Activated CD8-positive, alpha-beta memory T cell treated with anti-CD3 and anti-CD28 coated beads, Interleukin-2, amount 50 U/mL, for 1 hour (primary cell): Measurements from ENCODE around the gene RUNX1.

Experiments used
- DNase-seq: peaks from one replicate; pipeline ENCODE4 v3.0.0-alpha.2; 2020; ENCODE audit errors: extremely low read depth

Gene RUNX1

GRCh38 chr21:34783815-34784214 is 265.3 kb downstream of the RUNX1 start:
- DNase-seq, result no peak

- no peak for DNase-seq
These were observed 266.4 kb downstream of the RUNX1 start for GRCh38 chr21:34782506-34783360.

- no peak for DNase-seq
These were observed 267.6 kb downstream of the RUNX1 start for GRCh38 chr21:34781526-34781925.

- DNase-seq, result no peak
These were observed 269.2 kb downstream of the RUNX1 start for GRCh38 chr21:34779860-34780259.

GRCh38 chr21:34775793-34776192 is 273.3 kb downstream of the RUNX1 start:
- no peak for DNase-seq

GRCh38 chr21:34774750-34775149 is 274.4 kb downstream of the RUNX1 start:
- no peak for DNase-seq

- DNase-seq, result no peak
These were observed 277.5 kb downstream of the RUNX1 start for GRCh38 chr21:34771512-34772028.

- no peak for DNase-seq
These were observed 278.5 kb downstream of the RUNX1 start for GRCh38 chr21:34770576-34770975.

- DNase-seq, result no peak
These were observed 280.8 kb downstream of the RUNX1 start for GRCh38 chr21:34768326-34768725.

- no peak for DNase-seq
These were observed 282.2 kb downstream of the RUNX1 start for GRCh38 chr21:34766862-34767261.

- no peak for DNase-seq
These were observed 283.5 kb downstream of the RUNX1 start for GRCh38 chr21:34765619-34766018.

GRCh38 chr21:34764715-34765284 is 284.3 kb downstream of the RUNX1 start:
- DNase-seq, result no peak

- DNase-seq, result no peak
These were observed 286.3 kb downstream of the RUNX1 start for GRCh38 chr21:34762786-34763185.

GRCh38 chr21:34761758-34762330 is 287.3 kb downstream of the RUNX1 start:
- no peak for DNase-seq

- DNase-seq, result no peak
These were observed 294.1 kb downstream of the RUNX1 start for GRCh38 chr21:34754690-34755647.

GRCh38 chr21:34748862-34749261 is 300.2 kb downstream of the RUNX1 start:
- no peak for DNase-seq

- DNase-seq, result no peak
These were observed 303.4 kb downstream of the RUNX1 start for GRCh38 chr21:34745557-34746255.

- no peak for DNase-seq
These were observed 304.3 kb downstream of the RUNX1 start for GRCh38 chr21:34744801-34745200.

- DNase-seq, result no peak
These were observed 305.3 kb downstream of the RUNX1 start for GRCh38 chr21:34743831-34744230.

GRCh38 chr21:34743285-34743684 is 305.8 kb downstream of the RUNX1 start:
- DNase-seq, result no peak

- no peak for DNase-seq
These were observed 308.9 kb downstream of the RUNX1 start for GRCh38 chr21:34740198-34740597.
